OCI-LY7 (cell line): ENCODE data around the gene DMXL1. TPM values are rescaled to one million over a fixed set of nuclear protein-coding genes. Genes with fewer than 3 reads are reported as not detected.

ENCODE experiments used
- BruUV-seq: library from RNA; stranded (reverse); fragments of 400-500 nt; replicated peaks from 2 replicates; lab custom pipeline; 2021; lab: Mats Ljungman, UMichigan
- CTCF ChIA-PET: fragments of 300-600 bp; sonication (Branson Sonifier 250); formaldehyde crosslinking; loops from one replicate; lab custom pipeline; 2022; ENCODE audit warnings: antibody characterized with exemption; ENCODE audit not compliant: unreplicated experiment; lab: Charles Lee
- POLR2A ChIA-PET: fragments of 300-600 bp; sonication (Branson Sonifier 250); formaldehyde crosslinking; loops from one replicate; lab custom pipeline; 2022; ENCODE audit warnings: antibody characterized with exemption; lab: Charles Lee
- DNase-seq: peaks from one replicate; pipeline ENCODE4 v3.0.0-alpha.2; 2015; ENCODE audit warnings: low spot score
- H2AFZ ChIP-seq: fragments of 200-600 bp; sonication (generic), shearing (Covaris generic); 2 replicates; pipeline ENCODE4 v1.6.1; 2014; ENCODE audit warnings: mild to moderate bottlenecking, antibody characterized with exemption, low read length, moderate library complexity
- H3K27ac ChIP-seq: fragments of 200-600 bp; sonication (generic); 2 replicates; pipeline ENCODE4 v1.5.1; 2014; ENCODE audit warnings: mixed run types, low read depth, mild to moderate bottlenecking, moderate library complexity, low read length, inconsistent platforms; ENCODE audit not compliant: poor library complexity, severe bottlenecking
- H3K36me3 ChIP-seq: fragments of 200-600 bp; sonication (generic); 2 replicates; pipeline ENCODE4 v1.6.1; 2014; ENCODE audit warnings: mild to moderate bottlenecking, antibody characterized with exemption, low read length, moderate library complexity, mixed read lengths; ENCODE audit not compliant: insufficient read depth
- H3K4me1 ChIP-seq: fragments of 200-600 bp; sonication (generic); 2 replicates; pipeline ENCODE4 v1.5.1; 2014; ENCODE audit warnings: mild to moderate bottlenecking, low read length; ENCODE audit not compliant: insufficient read depth, poor library complexity, severe bottlenecking
- H3K4me2 ChIP-seq: fragments of 200-600 bp; sonication (generic); 2 replicates; pipeline ENCODE4 v1.6.1; 2014; ENCODE audit warnings: mild to moderate bottlenecking, low read length
- H3K4me3 ChIP-seq: fragments of 200-600 bp; sonication (generic); 2 replicates; pipeline ENCODE4 v1.5.1; 2014; ENCODE audit warnings: mild to moderate bottlenecking, low read depth, low read length; ENCODE audit not compliant: poor library complexity, severe bottlenecking
- H3K79me2 ChIP-seq: fragments of 200-600 bp; sonication (generic); 2 replicates; pipeline ENCODE4 v1.6.1; 2016; ENCODE audit warnings: low read depth, mild to moderate bottlenecking, low read length, moderate library complexity, mixed read lengths; ENCODE audit not compliant: insufficient read depth
- H3K9me2 ChIP-seq: fragments of 200-600 bp; sonication (generic); 2 replicates; pipeline ENCODE4 v1.6.1; 2016; ENCODE audit warnings: mild to moderate bottlenecking, low read length, mixed read lengths; ENCODE audit not compliant: insufficient read depth
- H3K9me3 ChIP-seq: fragments of 200-600 bp; sonication (generic); 2 replicates; pipeline ENCODE4 v1.6.1; 2014; ENCODE audit warnings: mild to moderate bottlenecking, mixed run types, low read length, mixed read lengths
- H4K20me1 ChIP-seq: fragments of 200-600 bp; sonication (generic); 2 replicates; pipeline ENCODE4 v1.6.1; 2014; ENCODE audit warnings: mild to moderate bottlenecking, antibody characterized with exemption, low read length, moderate library complexity, mixed read lengths; ENCODE audit not compliant: insufficient read depth
- EZH2phosphoT487 ChIP-seq: fragments of 200-600 bp; sonication (generic); IDR thresholded peaks from 2 replicates; pipeline ENCODE4 v1.6.1; 2018; ENCODE audit warnings: low read depth, borderline replicate concordance, mild to moderate bottlenecking, mixed run types, antibody characterized with exemption, low read length, moderate library complexity, mixed read lengths
- intact Hi-C: fragments of 100-400 bp; cut with micrococcal nuclease; formaldehyde crosslinking; loops from one replicate; pipeline ENCODE4 v1.10.0; 2022; ENCODE audit not compliant: unreplicated experiment
- total RNA-seq, 2 experiments: library from RNA; depleted of rRNA in 1 of 2; stranded (reverse); fragments of >200 nt in 1 of 2; shearing (Covaris generic) in 1 of 2; gene quantifications; 2 replicates each; pipeline ENCODE4 v1.2.3, GENCODE V29; 2014 to 2022
- TF ChIP-seq, protein P1 (sequence below): fragments of 200-600 bp; sonication (generic); conservative IDR thresholded peaks from 2 replicates; pipeline ENCODE4 v1.5.1; 2014; ENCODE audit warnings: mild to moderate bottlenecking, antibody characterized with exemption, low read length, moderate library complexity, mixed read lengths

Gene DMXL1
- total RNA-seq, 2 experiments from 2014 or later, result 76.6 to 79.4 TPM

- TF ChIP-seq EZH2phosphoT487, result no peak
- TF ChIP-seq, protein P1, sequence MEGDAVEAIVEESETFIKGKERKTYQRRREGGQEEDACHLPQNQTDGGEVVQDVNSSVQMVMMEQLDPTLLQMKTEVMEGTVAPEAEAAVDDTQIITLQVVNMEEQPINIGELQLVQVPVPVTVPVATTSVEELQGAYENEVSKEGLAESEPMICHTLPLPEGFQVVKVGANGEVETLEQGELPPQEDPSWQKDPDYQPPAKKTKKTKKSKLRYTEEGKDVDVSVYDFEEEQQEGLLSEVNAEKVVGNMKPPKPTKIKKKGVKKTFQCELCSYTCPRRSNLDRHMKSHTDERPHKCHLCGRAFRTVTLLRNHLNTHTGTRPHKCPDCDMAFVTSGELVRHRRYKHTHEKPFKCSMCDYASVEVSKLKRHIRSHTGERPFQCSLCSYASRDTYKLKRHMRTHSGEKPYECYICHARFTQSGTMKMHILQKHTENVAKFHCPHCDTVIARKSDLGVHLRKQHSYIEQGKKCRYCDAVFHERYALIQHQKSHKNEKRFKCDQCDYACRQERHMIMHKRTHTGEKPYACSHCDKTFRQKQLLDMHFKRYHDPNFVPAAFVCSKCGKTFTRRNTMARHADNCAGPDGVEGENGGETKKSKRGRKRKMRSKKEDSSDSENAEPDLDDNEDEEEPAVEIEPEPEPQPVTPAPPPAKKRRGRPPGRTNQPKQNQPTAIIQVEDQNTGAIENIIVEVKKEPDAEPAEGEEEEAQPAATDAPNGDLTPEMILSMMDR, result no peak
- no TSS peak for BruUV-seq
- no peak for DNase-seq
- Histone ChIP-seq H3K9me3 (no peaks in the 10 kb centered on the region), H3K36me3 (no peaks in the 10 kb centered on the region), H3K27ac (no peak overlapping the region), H4K20me1 (peaks cover 6% of the 10 kb centered on the region; the same call in 1 of the 2 replicates), H3K4me3 (no peak overlapping the region), H2AFZ (no peak overlapping the region), H3K4me2 (0 out of 2 replicates have a peak overlapping the region, but pooled peaks have one; percentile 4), H3K4me1 (peaks cover 61% of the 10 kb centered on the region), H3K9me2 (no peaks in the 10 kb centered on the region), H3K79me2 (peaks cover 97% of the 10 kb centered on the region)
- intact Hi-C loops, result no loop called here
- ChIA-PET CTCF (no interaction called here), POLR2A (interaction anchor here (0.7 to 2.6 kb wide), 5 partner anchors 9 to 193 kb away, joined by 3 to 13 read pairs (median 3); partner anchors contain the start of gene DMXL1)
Measured at GRCh38 chr5:119079318-119079921, 8.5 kb downstream of the DMXL1 start.

DNA sequence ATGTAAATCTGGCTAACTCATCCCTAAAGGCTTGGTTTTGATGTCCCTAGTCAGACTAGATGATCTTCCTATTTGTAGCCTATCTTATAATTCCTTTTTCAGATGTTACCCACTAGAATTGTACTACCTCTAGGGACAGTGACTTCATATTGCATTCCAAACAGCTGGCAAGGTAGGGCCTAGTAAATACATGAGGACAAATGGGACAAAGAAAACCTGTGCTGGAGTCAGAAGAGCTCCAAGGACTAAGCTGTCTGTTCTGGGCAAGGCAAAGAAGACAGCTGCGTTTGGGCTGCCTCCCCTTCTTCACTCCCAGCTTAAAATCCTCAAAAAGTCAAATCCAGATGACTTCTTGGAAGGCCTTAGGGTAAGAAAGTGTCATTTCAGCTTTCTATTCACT is 10.0 kb downstream of the DMXL1 start:
- DNase-seq, result no peak
- intact Hi-C loops, result no loop called here
- BruUV-seq, result no TSS peak
- Histone ChIP-seq H4K20me1 (peaks cover 6% of the 10 kb centered on the region; the same call in 1 of the 2 replicates), H3K9me2 (no peaks in the 10 kb centered on the region), H3K4me2 (no peak overlapping the region), H3K4me3 (no peak overlapping the region), H3K79me2 (peaks cover 95% of the 10 kb centered on the region), H3K27ac (no peak overlapping the region), H2AFZ (no peak overlapping the region), H3K36me3 (no peaks in the 10 kb centered on the region; the same call in 1 of the 2 replicates), H3K9me3 (no peaks in the 10 kb centered on the region), H3K4me1 (peaks cover 47% of the 10 kb centered on the region)
- POLR2A ChIA-PET, result interaction anchor here (0.6 to 2.6 kb wide), 9 partner anchors 8 to 1392 kb away, joined by 3 to 13 read pairs (median 4); partner anchors contain the start of gene DMXL1
- TF ChIP-seq, protein P1, result no peak
- TF ChIP-seq EZH2phosphoT487, result no peak
- CTCF ChIA-PET, result no interaction called here

GRCh38 chr5:119082691-119083090 is 11.8 kb downstream of the DMXL1 start:
- BruUV-seq, result no TSS peak
- no peak overlapping the region for H3K4me2 ChIP-seq
- no peak for TF ChIP-seq EZH2phosphoT487
- intact Hi-C loops, result no loop called here
- no peak for DNase-seq
- H3K4me1 ChIP-seq, result peaks cover 32% of the 10 kb centered on the region
- H3K79me2 ChIP-seq, result peaks cover 94% of the 10 kb centered on the region
- H3K9me3 ChIP-seq, result 0 out of 2 replicates have a peak, but pooled peaks cover 8% of the 10 kb centered on the region
- H4K20me1 ChIP-seq, result peaks cover 6% of the 10 kb centered on the region; the same call in 1 of the 2 replicates
- H3K4me3 ChIP-seq, result no peak overlapping the region
- no peaks in the 10 kb centered on the region for H3K9me2 ChIP-seq
- ChIA-PET POLR2A (interaction anchor here (0.7 to 1.1 kb wide), 4 partner anchors 9 to 207 kb away, joined by 3 to 6 read pairs (median 4); partner anchors contain the start of gene DMXL1), CTCF (no interaction called here)
- H3K27ac ChIP-seq, result no peak overlapping the region
- H2AFZ ChIP-seq, result no peak overlapping the region
- H3K36me3 ChIP-seq, result no peaks in the 10 kb centered on the region; the same call in 1 of the 2 replicates
